ENCODE results near the gene RBPJL.

DNA sequence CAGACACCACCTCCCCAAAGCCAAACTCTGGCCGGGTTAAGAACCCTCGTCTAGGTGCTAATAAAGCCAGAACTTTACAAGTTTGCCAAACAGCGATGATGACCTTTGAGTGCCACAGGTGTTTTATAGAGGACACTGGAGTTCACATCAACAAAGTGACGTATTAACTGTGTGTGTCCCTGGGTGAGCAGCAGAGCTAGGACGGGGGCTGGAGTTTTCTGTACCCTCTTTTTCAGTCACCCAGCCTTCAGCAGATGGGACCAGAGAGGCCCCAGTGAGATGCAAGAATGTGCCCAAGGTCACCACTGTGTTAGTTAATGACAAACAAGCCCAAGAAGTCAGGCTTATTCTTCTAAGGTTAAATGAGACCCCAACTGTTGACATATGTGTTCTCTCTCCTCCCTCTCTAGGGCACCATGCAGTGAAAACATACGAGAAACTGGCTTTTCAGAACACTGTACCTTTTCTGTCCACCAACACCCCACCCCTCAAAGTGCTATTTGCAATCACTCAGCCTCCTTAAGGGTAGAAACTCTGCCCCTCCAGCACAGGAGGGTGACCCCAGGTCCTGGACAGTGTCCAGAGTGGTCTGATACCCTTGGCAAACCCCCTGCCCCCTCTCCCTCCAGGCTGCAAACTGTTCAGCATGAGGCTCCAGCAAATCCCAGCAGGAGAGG is 36.4 kb downstream of the RBPJL start:
- TF ChIP-seq CTCF (IDR thresholded peaks at IDR 0.05; ENCODE audit: insufficient read depth, low read length, poor library complexity, severe bottlenecking): no peak
- no peak for TF ChIP-seq EZH2phosphoT487 (conservative IDR thresholded peaks at IDR 0.05; ENCODE audit: low read length)
